ENCODE results near the gene SAPCD2. TPM values are rescaled to one million over a fixed set of nuclear protein-coding genes. Genes with fewer than 3 reads are reported as not detected.

SAPCD2 gene
- total RNA-seq, 1 experiment from 2014 or later, result 57.5 TPM

- Histone ChIP-seq H3K36me3 (ENCODE audit: control insufficient read depth, insufficient read depth, low read length) (no peaks in the 10 kb centered on the region), H3K4me3 (ENCODE audit: low read depth, low read length) (no peak overlapping the region), H3K27me3 (replicated peaks; ENCODE audit: control insufficient read depth, insufficient read depth, low read length) (no peaks in the 10 kb centered on the region), H3K9me3 (no peaks in the 10 kb centered on the region), H3K4me1 (peaks cover 6% of the 10 kb centered on the region)
- Mint-ChIP-seq H3K4me3 (ENCODE audit: unreplicated experiment) (no peak overlapping the region), H3K4me1 (ENCODE audit: low read depth, unreplicated experiment) (no peaks in the 10 kb centered on the region), H3K27me3 (ENCODE audit: insufficient read depth, unreplicated experiment) (no peaks in the 10 kb centered on the region), H3K9me3 (ENCODE audit: unreplicated experiment) (no peaks in the 10 kb centered on the region), H3K36me3 (ENCODE audit: insufficient read depth, unreplicated experiment) (peaks cover 23% of the 10 kb centered on the region), H3K27ac (ENCODE audit: unreplicated experiment) (no peak overlapping the region)
- ChIA-PET CTCF (interaction anchor here (0.5 kb wide), 1 partner anchor 28 kb away, joined by 5 read pairs; no protein-coding TSS in a partner anchor), POLR2A (no interaction called here)
- TF ChIP-seq CTCF (IDR thresholded peaks at IDR 0.05; ENCODE audit: insufficient read depth in 1 of 2, low read depth in 1 of 2, low read length in 1 of 2, severe bottlenecking in 1 of 2, unreplicated experiment in 1 of 2), result no peak
- intact Hi-C loops (cut with micrococcal nuclease; ENCODE audit: unreplicated experiment), result no loop called here
- DNase-seq, result no peak
- no TSS peak for BruUV-seq (replicated peaks)
These were observed 31.4 kb downstream of the SAPCD2 start for GRCh38 chr9:137038916-137039315.

- intact Hi-C loops (cut with micrococcal nuclease; ENCODE audit: unreplicated experiment), result no loop called here
- ChIA-PET CTCF (no interaction called here), POLR2A (no interaction called here)
- Mint-ChIP-seq H3K4me1 (ENCODE audit: low read depth, unreplicated experiment) (no peaks in the 10 kb centered on the region), H3K9me3 (ENCODE audit: unreplicated experiment) (no peaks in the 10 kb centered on the region), H3K27ac (ENCODE audit: unreplicated experiment) (no peak overlapping the region), H3K4me3 (ENCODE audit: unreplicated experiment) (no peak overlapping the region), H3K36me3 (ENCODE audit: insufficient read depth, unreplicated experiment) (peaks cover 23% of the 10 kb centered on the region), H3K27me3 (ENCODE audit: insufficient read depth, unreplicated experiment) (no peaks in the 10 kb centered on the region)
- no TSS peak for BruUV-seq (replicated peaks)
- Histone ChIP-seq H3K9me3 (no peaks in the 10 kb centered on the region), H3K27me3 (replicated peaks; ENCODE audit: control insufficient read depth, insufficient read depth, low read length) (no peaks in the 10 kb centered on the region), H3K36me3 (ENCODE audit: control insufficient read depth, insufficient read depth, low read length) (no peaks in the 10 kb centered on the region), H3K4me1 (peaks cover 6% of the 10 kb centered on the region), H3K4me3 (ENCODE audit: low read depth, low read length) (no peak overlapping the region)
- DNase-seq, result no peak
- no peak for TF ChIP-seq CTCF (IDR thresholded peaks at IDR 0.05; ENCODE audit: insufficient read depth in 1 of 2, low read depth in 1 of 2, low read length in 1 of 2, severe bottlenecking in 1 of 2, unreplicated experiment in 1 of 2)
These were observed 32.9 kb downstream of the SAPCD2 start for GRCh38 chr9:137037483-137037882.

GRCh38 chr9:137037035-137037434 lies 33.3 kb downstream of the SAPCD2 start:
- Mint-ChIP-seq H3K36me3 (ENCODE audit: insufficient read depth, unreplicated experiment) (peaks cover 23% of the 10 kb centered on the region), H3K4me1 (ENCODE audit: low read depth, unreplicated experiment) (no peaks in the 10 kb centered on the region), H3K27me3 (ENCODE audit: insufficient read depth, unreplicated experiment) (no peaks in the 10 kb centered on the region), H3K27ac (ENCODE audit: unreplicated experiment) (no peak overlapping the region), H3K4me3 (ENCODE audit: unreplicated experiment) (no peak overlapping the region), H3K9me3 (ENCODE audit: unreplicated experiment) (no peaks in the 10 kb centered on the region)
- DNase-seq, result no peak
- intact Hi-C loops (cut with micrococcal nuclease; ENCODE audit: unreplicated experiment), result no loop called here
- no peaks in the 10 kb centered on the region for H3K9me3 ChIP-seq
- no TSS peak for BruUV-seq (replicated peaks)
- peaks cover 6% of the 10 kb centered on the region for H3K4me1 ChIP-seq
- no peaks in the 10 kb centered on the region for H3K27me3 ChIP-seq (replicated peaks; ENCODE audit: control insufficient read depth, insufficient read depth, low read length)
- ChIA-PET POLR2A (no interaction called here), CTCF (interaction anchor here (0.9 kb wide), 1 partner anchor 80 kb away, joined by 3 read pairs; no protein-coding TSS in a partner anchor)
- no peaks in the 10 kb centered on the region for H3K36me3 ChIP-seq (ENCODE audit: control insufficient read depth, insufficient read depth, low read length)
- H3K4me3 ChIP-seq (ENCODE audit: low read depth, low read length), result no peak overlapping the region
- TF ChIP-seq CTCF (IDR thresholded peaks at IDR 0.05; ENCODE audit: insufficient read depth in 1 of 2, low read depth in 1 of 2, low read length in 1 of 2, severe bottlenecking in 1 of 2, unreplicated experiment in 1 of 2), result no peak

Measured in Caco-2 (cell line).